ENCODE results near the gene GGCT.

DNA sequence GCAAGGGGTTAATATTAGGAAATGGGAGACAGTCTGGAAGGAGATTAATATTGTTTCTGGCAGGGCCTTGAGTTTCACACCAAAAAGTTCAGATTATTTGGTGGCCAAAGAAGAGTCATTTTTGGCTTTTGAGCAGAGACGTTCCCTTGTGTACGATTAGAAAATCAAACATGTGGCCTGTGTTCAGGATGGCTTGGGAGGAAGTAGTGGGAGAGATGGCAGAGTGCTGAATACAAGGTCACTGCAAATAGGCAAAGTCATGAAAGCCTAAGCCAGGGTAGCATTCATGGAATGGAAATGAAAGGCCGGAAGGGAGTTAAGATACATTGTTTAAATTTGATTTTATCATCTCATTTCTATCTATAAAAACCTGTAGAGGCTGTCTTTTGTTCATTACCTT, 9.5 kb upstream of the GGCT start:
- TF ChIP-seq ZNF70 (CRISPR knock-in tag; IDR thresholded peaks at IDR 0.05): no peak
- TF ChIP-seq ZFP30 (CRISPR knock-in tag; IDR thresholded peaks at IDR 0.05): no peak
- no peak for TF ChIP-seq SNAI2 (CRISPR knock-in tag; IDR thresholded peaks at IDR 0.05)
- TF ChIP-seq ZNF565 (CRISPR knock-in tag; conservative IDR thresholded peaks at IDR 0.05; ENCODE audit: low read depth): no peak
- no peak for TF ChIP-seq TOX (CRISPR knock-in tag; IDR thresholded peaks at IDR 0.05; ENCODE audit: borderline replicate concordance)
- TF ChIP-seq, protein P1, sequence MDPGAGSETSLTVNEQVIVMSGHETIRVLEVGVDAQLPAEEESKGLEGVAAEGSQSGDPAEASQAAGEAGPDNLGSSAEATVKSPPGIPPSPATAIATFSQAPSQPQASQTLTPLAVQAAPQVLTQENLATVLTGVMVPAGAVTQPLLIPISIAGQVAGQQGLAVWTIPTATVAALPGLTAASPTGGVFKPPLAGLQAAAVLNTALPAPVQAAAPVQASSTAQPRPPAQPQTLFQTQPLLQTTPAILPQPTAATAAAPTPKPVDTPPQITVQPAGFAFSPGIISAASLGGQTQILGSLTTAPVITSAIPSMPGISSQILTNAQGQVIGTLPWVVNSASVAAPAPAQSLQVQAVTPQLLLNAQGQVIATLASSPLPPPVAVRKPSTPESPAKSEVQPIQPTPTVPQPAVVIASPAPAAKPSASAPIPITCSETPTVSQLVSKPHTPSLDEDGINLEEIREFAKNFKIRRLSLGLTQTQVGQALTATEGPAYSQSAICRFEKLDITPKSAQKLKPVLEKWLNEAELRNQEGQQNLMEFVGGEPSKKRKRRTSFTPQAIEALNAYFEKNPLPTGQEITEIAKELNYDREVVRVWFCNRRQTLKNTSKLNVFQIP (CRISPR knock-in tag; IDR thresholded peaks at IDR 0.05; ENCODE audit: borderline replicate concordance, low read depth): no peak
- TF ChIP-seq CSDC2 (CRISPR knock-in tag; IDR thresholded peaks at IDR 0.05): no peak
- TF ChIP-seq PPARA (CRISPR knock-in tag; IDR thresholded peaks at IDR 0.05; ENCODE audit: borderline replicate concordance): no peak
- TF ChIP-seq, protein P2, sequence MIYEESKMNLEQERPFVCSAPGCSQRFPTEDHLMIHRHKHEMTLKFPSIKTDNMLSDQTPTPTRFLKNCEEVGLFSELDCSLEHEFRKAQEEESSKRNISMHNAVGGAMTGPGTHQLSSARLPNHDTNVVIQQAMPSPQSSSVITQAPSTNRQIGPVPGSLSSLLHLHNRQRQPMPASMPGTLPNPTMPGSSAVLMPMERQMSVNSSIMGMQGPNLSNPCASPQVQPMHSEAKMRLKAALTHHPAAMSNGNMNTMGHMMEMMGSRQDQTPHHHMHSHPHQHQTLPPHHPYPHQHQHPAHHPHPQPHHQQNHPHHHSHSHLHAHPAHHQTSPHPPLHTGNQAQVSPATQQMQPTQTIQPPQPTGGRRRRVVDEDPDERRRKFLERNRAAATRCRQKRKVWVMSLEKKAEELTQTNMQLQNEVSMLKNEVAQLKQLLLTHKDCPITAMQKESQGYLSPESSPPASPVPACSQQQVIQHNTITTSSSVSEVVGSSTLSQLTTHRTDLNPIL (CRISPR knock-in tag; IDR thresholded peaks at IDR 0.05; ENCODE audit: low read depth): no peak
- TF ChIP-seq ZNF8 (CRISPR knock-in tag; IDR thresholded peaks at IDR 0.05): no peak
- TF ChIP-seq ZFP3 (CRISPR knock-in tag; IDR thresholded peaks at IDR 0.05): no peak

Data from SK-N-SH treated with all-trans-retinoic acid at 6 μM for 48 hours (cell line).